NCI-H187 (cell line): Measurements from ENCODE around the gene CTRL.
A peak's percentile ranks its signal among the peaks of the same experiment; 100 is the strongest.
"Not testable (repeated sequence)": the region's sequence is repeated elsewhere in the genome, so short reads cannot be mapped to it uniquely, and the experiment has no call there.

ENCODE experiments used
- DNase-seq, 2 experiments: peaks; one replicate each; lab custom pipeline; 2025; lab: John Stamatoyannopoulos, UW

Gene CTRL

GRCh38 chr16:67923414-67924116, 8.1 kb downstream of the CTRL start:
- DNase-seq: peak in 1 of 2 experiments; percentile 32

DNA sequence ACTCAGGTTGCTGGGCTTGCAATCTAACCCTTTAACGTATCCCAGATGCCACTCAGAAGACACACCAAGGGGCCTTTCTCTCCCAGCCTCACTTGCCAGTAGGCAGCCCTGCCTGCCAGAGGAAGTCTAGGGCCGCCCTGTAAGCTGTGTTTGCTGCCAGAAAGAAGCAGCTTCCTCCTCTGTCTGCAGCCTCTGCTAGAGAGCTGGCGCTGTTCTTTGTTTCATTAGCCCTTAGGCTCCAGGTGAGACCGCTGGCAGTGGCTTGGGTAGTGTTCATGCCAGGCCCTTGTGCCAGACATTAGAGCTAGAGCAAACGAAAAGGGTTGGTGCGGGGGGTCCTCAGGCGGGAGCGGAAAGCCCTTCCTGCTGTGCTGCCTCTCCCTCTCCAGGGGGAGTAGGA, 8.9 kb downstream of the CTRL start:
- DNase-seq: no peak

GRCh38 chr16:67922221-67922620, 9.4 kb downstream of the CTRL start:
- no peak for DNase-seq

- DNase-seq: peak in 1 of 2 experiments; percentile 8
Measured at GRCh38 chr16:67919622-67920221, 11.9 kb downstream of the CTRL start.

- no peak for DNase-seq
Measured at GRCh38 chr16:67917852-67918236, 13.8 kb downstream of the CTRL start.

GRCh38 chr16:67917140-67917851, 14.4 kb downstream of the CTRL start:
- DNase-seq: no peak

DNA sequence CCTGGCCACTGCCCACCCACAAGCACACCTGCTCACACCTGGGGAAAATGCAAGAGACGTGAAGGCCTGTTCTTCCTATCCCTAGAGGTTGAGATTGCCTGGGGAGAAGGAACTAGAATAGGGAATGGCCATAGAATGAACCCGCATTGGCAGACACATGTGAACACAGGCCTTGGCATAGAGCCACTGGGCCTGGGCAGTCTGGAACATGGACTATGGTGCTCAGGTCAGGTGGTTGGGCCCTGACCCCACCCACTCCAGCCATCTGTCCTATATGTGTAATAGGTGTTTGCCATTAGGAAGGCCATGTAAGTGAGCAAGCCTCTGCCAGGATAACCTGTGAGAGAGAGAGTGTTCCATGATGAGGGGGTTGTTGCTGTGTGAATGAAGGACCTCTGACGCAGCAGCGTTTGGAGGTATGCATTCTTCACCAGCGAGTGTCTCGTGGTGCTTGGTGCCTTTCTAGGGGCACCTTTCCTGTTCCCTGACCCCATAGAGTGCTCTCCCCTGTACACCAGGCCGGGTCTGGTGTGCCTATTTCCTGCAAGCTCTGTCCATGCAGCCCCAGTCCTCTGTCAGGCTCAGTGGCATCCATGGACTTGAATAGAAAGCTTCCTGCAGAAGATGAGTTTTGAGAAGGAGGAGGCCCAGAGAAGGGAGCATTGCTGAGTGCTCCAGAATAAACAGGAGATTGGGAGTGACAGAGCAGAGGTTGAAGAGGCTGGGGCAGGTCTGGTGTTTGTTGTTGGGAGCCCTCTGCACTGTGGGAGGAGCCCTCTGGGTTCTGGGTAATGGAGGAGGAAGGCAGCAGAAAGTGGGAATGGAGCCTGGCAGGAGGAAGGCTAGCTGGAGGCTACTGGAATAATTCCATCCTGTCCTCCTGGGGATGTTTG, 15.6 kb downstream of the CTRL start:
- no peak for DNase-seq

DNA sequence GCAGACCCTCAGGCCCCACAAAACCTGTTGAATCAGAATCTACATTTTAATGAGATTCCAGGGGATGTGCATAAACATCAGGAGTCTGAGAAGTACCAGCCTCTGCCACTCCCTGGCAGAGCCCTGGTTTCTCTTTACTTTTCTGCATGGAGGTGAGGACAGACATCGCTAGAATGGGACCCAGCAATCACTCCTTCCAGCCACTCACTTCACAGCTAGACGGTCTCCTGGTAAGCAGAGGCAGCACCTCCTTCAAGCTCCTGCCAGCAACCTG, 16.2 kb downstream of the CTRL start:
- DNase-seq: not testable (repeated sequence)

GRCh38 chr16:67914758-67915495, 16.7 kb downstream of the CTRL start:
- no peak for DNase-seq

GRCh38 chr16:67910158-67910557, 21.5 kb downstream of the CTRL start:
- DNase-seq: no peak

GRCh38 chr16:67909056-67909742, 22.5 kb downstream of the CTRL start:
- no peak for DNase-seq

DNA sequence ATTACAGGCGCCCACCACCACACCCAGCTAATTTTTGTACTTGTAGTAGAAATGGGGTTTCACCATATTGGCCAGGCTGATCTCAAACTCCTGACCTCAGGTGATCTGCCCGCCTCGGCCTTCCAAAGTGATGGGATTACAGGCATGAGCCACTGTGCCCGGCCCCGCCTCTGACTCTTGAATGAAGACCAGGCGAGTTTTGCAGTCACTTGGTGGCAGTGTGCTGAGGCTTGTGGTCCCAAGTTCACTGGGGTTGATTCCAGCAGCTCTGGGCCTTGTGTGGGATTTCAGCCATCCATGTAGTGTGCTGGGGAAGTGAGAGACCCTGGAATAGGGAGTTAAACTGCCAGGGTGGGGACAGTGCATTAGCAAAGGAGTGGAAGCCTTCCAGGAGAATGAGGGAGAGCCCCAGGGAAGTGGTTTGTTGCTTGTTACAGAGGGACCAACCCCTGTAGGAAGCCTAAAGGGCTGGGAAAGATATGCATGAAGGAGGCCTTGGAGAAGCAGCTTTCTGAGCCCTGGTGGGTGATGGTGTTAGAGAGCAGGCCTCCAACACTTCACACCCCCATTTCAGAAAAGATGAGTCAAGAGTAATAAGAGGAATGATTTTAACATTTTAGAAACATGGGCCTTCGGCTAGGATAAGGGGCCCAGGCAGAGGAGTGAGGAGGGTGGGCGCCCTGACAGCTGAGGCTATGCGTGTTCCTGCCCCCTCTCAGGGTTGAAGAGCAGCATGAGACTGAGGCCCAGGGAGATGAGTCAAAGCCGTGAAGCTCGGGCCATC, 24.1 kb downstream of the CTRL start:
- DNase-seq: no peak

DNA sequence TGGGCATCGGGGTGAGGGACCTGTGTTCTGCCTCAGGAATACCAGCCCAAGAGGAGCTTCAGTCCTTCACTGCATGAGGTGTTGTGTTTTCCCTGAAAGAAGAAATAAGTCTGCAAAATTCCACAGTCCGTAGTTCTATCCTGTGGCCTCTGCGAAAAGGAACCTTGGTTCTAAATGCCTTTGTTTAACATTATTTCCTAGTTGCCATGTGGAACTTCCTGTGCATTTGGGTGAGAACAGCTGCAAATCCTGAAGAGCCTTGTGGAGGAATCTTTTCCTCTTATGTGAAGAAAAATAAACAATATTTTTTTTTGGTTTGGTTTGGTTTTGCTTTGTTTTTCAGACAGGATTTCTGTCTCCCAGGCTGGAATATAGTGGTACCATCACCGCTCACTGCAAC, 28.8 kb downstream of the CTRL start:
- no peak for DNase-seq

DNA sequence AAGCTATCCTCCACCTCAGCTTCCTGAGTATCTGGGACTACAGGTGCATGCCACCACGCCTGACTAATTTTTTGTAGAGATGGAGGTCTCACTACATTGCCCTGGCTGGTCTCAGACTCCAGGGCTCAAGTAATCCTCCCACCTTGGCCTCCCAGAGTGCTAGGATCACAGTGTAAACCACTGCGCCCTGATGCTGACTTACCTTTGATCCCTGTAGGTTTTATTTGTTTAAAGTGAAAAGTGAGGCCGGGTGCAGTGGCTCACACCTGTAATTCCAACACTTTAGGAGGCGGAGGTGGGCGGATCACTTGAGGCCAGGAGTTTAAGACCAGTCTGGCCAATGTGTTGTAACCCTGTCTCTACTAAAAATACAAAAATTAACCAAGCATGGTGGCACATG, 29.9 kb downstream of the CTRL start:
- DNase-seq: no peak

DNA sequence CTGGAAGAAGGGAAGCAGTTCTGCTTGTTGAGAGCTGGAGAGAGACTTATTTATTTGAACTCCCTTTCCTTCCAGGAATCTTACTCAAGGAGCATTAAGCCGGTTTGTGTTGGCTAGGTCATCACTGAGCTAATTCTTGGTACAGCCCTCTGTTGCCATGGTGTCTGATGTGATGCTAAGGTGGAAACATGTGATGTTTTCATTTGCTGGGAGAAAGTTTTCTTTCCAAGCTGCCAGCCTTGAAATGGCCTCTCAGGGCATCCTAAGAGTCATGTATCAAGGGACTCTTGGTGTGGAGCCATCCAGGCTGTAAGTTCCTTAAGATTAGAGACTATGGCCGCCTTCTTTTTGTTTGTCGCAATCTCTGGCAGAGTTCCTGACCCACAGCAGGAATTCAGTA, 34.4 kb downstream of the CTRL start:
- DNase-seq: no peak

DNA sequence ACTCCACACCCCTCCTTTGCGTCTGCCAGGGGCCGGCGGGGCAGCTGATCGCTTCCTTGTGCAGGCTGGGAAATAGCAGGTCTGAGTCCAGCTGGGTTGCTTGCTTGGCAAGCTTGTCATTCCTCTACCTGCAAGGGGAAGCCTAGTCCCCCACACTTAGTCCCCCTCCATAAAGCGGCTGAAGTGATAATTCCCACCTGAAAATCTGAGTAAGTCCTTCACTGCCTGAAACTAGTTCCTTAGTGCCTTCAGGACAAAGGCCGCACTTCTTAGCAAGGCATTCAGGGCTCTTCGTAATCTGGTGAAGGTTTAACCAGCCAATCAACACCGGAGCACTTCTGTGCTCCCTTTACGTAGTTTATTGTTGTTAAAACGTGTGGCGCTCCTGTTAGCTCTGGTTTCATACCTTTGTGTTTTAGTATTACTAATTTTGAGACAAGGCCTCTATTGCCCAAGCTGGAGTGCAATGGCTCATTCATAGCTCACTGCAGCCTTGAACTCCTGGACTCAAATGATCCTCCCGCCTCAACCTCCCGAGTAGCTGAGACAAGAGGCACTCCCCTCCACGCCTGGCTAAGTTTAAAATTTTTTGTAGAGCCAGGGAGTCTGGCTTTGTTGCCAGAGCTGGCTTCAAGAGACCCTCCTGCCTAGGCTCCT, 37.8 kb downstream of the CTRL start:
- no peak for DNase-seq

DNA sequence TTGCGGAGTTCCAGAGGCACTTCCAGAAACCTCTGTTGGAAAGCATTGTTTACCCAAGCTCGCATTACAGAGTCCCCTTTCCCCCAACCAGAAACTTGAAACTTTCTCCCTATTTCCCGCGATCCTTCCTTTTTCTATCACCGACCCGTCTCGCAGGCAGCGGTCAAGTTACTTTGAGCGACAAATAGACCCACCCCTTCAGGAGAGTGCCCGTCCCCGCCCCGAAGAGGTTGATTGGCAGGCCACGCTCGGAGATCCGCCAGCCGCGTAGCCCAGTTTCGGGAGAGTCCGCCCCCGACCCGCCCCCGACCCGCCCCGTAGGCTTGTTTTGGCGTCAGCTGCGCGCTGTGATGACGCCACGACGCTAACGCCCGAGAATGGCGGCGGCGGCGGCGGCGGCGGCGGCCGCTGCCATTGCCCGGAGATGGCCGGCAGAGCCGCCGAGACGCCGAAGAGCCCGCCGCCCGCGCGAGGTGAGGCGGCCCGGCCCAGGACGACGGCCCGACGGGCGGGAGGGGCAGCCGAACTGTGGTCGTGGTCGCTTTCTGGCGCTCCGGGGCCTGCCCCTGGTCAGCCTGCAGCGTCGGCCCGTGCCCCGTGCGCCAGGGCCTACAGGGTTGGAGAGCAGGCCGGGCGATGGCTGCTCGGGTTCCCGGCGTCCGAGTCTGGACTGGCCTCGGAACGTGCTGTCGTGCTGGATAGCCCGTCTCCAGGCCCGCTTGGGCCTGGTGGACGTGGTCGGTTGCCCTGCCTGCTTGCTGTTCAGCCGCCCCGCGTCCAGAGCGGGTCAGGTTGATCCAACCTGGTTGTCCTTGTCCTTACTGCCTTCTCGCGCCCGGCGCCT, 38.5 kb downstream of the CTRL start, which contains the start of gene PSKH1:
PSKH1 (plus strand) TSS at position 356 of the 844 bp plus-strand sequence. CDS start 15,496 bp downstream, outside the sequence.
- peak; percentile 66 to 87 for DNase-seq

- DNase-seq: no peak
Measured at GRCh38 chr16:67892375-67892774, 39.3 kb downstream of the CTRL start.

DNA sequence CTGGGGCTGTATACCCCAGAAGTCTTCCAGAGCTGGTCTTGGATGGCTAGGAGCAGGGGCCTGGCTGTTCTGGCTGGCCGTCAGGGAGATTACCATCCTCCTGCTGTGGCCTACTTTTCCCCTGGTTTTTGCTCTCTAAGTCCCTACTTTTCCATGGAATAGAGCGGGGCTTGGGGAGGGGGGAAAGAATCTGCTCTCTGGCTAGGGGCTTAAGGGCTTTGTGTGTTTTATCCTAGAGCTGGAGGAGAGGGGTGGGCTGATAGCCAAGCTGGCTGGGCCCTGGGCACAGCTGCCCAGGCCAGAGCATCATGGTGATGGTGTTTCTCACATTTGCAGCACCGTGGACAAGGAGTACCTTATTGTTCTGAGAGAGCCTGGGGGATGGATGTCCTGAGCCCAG, 43.3 kb downstream of the CTRL start:
- no peak for DNase-seq
